SK-N-SH treated with all-trans-retinoic acid at 6 μM for 48 hours (cell line): ENCODE data around the gene RECQL5.

Experiments
- ATAC-seq: fragments of 200-7000 bp; cut with Tn5 transposase; 3 replicates; pipeline ENCODE4 v1.9.1; 2020; ENCODE audit warnings: mild to moderate bottlenecking, moderate library complexity
- ARNTL ChIP-seq: fragments of 450-650 bp; formaldehyde crosslinking; IDR thresholded peaks from 2 replicates; pipeline ENCODE4 v1.5.0; 2020; ENCODE audit warnings: low read depth, mild to moderate bottlenecking, moderate library complexity, borderline replicate concordance
- BACH2 ChIP-seq: fragments of 250-450 bp; sonication (Bioruptor Pico); IDR thresholded peaks from 2 replicates; pipeline ENCODE4 v1.9.0; 2021; ENCODE audit warnings: mild to moderate bottlenecking, borderline replicate concordance
- CREB5 ChIP-seq: fragments of 250-450 bp; sonication (Bioruptor Pico); IDR thresholded peaks from 2 replicates; pipeline ENCODE4 v1.5.1; 2020; ENCODE audit warnings: low read depth, mild to moderate bottlenecking, moderate library complexity
- CSRNP3 ChIP-seq: fragments of 250-450 bp; sonication (Bioruptor Pico); IDR thresholded peaks from 2 replicates; pipeline ENCODE4 v1.5.1; 2021; ENCODE audit warnings: mild to moderate bottlenecking, moderate library complexity
- GLIS3 ChIP-seq: fragments of 250-450 bp; sonication (Bioruptor Pico); IDR thresholded peaks from 2 replicates; pipeline ENCODE4 v1.5.0; 2020; ENCODE audit warnings: mild to moderate bottlenecking, moderate library complexity
- ISL1 ChIP-seq: fragments of 250-450 bp; sonication (Bioruptor Pico); IDR thresholded peaks from 2 replicates; pipeline ENCODE4 v2.1.2; 2022; ENCODE audit warnings: mild to moderate bottlenecking, moderate library complexity
- PATZ1 ChIP-seq: fragments of 250-450 bp; sonication (Bioruptor Pico); IDR thresholded peaks from 2 replicates; pipeline ENCODE4 v1.8.0; 2020; ENCODE audit warnings: mild to moderate bottlenecking, moderate library complexity, borderline replicate concordance
- PPARA ChIP-seq: fragments of 250-450 bp; sonication (Bioruptor Pico); IDR thresholded peaks from 2 replicates; pipeline ENCODE4 v1.5.0; 2020; ENCODE audit warnings: mild to moderate bottlenecking, borderline replicate concordance
- RARB ChIP-seq: fragments of 250-450 bp; sonication (Bioruptor Pico); IDR thresholded peaks from 2 replicates; pipeline ENCODE4 v1.8.0; 2021; ENCODE audit warnings: mild to moderate bottlenecking, moderate library complexity
- SNAI2 ChIP-seq: fragments of 250-450 bp; sonication (Bioruptor Pico); IDR thresholded peaks from 2 replicates; pipeline ENCODE4 v1.5.0; 2020; ENCODE audit warnings: mild to moderate bottlenecking, moderate library complexity
- TCF4 ChIP-seq: fragments of 250-450 bp; sonication (Bioruptor Pico); IDR thresholded peaks from 2 replicates; pipeline ENCODE4 v1.8.0; 2021; ENCODE audit warnings: mild to moderate bottlenecking, moderate library complexity, borderline replicate concordance
- TOX ChIP-seq: fragments of 250-450 bp; sonication (Bioruptor Pico); IDR thresholded peaks from 2 replicates; pipeline ENCODE4 v1.8.0; 2021; ENCODE audit warnings: mild to moderate bottlenecking, moderate library complexity, borderline replicate concordance
- TSHZ2 ChIP-seq: fragments of 250-450 bp; sonication (Bioruptor Pico); IDR thresholded peaks from 2 replicates; pipeline ENCODE4 v1.5.0; 2020; ENCODE audit warnings: mild to moderate bottlenecking, moderate library complexity
- ZC3H10 ChIP-seq: fragments of 250-450 bp; sonication (Bioruptor Pico); IDR thresholded peaks from 2 replicates; pipeline ENCODE4 v1.5.1; 2021; ENCODE audit warnings: mild to moderate bottlenecking, moderate library complexity
- ZFP3 ChIP-seq: fragments of 250-450 bp; sonication (Bioruptor Pico); IDR thresholded peaks from 2 replicates; pipeline ENCODE4 v1.5.0; 2020; ENCODE audit warnings: mild to moderate bottlenecking, moderate library complexity
- ZFP30 ChIP-seq: fragments of 450-650 bp; formaldehyde crosslinking; IDR thresholded peaks from 2 replicates; pipeline ENCODE4 v1.5.0; 2022; ENCODE audit warnings: mild to moderate bottlenecking, moderate library complexity
- ZNF565 ChIP-seq: fragments of 450-650 bp; formaldehyde crosslinking; conservative IDR thresholded peaks from 2 replicates; pipeline ENCODE4 v1.5.0; 2020; ENCODE audit warnings: low read depth, mild to moderate bottlenecking, moderate library complexity
- ZNF70 ChIP-seq: fragments of 450-650 bp; formaldehyde crosslinking; IDR thresholded peaks from 2 replicates; pipeline ENCODE4 v1.5.0; 2020; ENCODE audit warnings: mild to moderate bottlenecking, moderate library complexity
- ZNF8 ChIP-seq: fragments of 450-650 bp; formaldehyde crosslinking; IDR thresholded peaks from 2 replicates; pipeline ENCODE4 v1.5.0; 2020; ENCODE audit warnings: mild to moderate bottlenecking, moderate library complexity

Gene RECQL5

GRCh38 chr17:75591722-75592302 lies 75.1 kb downstream of the RECQL5 start:
- no peak for ATAC-seq

GRCh38 chr17:75590849-75591721 lies 75.9 kb downstream of the RECQL5 start:
- ATAC-seq = no peak
- no peak for TF ChIP-seq RARB (CRISPR knock-in tag)
- TF ChIP-seq ZFP3 (CRISPR knock-in tag) = no peak
- TF ChIP-seq GLIS3 (CRISPR knock-in tag) = no peak
- TF ChIP-seq CSRNP3 (CRISPR knock-in tag) = no peak
- TF ChIP-seq ZFP30 (CRISPR knock-in tag) = no peak
- TF ChIP-seq PPARA = no peak
- no peak for TF ChIP-seq ARNTL
- no peak for TF ChIP-seq ZNF8 (CRISPR knock-in tag)
- no peak for TF ChIP-seq PATZ1 (CRISPR knock-in tag)
- no peak for TF ChIP-seq ZNF70 (CRISPR knock-in tag)
- TF ChIP-seq TOX = no peak
- TF ChIP-seq TSHZ2 (CRISPR knock-in tag) = no peak
- TF ChIP-seq TCF4 = no peak

More at GRCh38 chr17:75591722-75592302, 75.1 kb downstream of the RECQL5 start:
- no peak for TF ChIP-seq RARB (CRISPR knock-in tag)
- no peak for TF ChIP-seq CREB5 (CRISPR knock-in tag)
- no peak for TF ChIP-seq TCF4
- TF ChIP-seq GLIS3 (CRISPR knock-in tag) = no peak
- no peak for TF ChIP-seq ISL1 (CRISPR knock-in tag)
- no peak for TF ChIP-seq ZFP3 (CRISPR knock-in tag)
- no peak for TF ChIP-seq BACH2 (CRISPR knock-in tag)
- no peak for TF ChIP-seq ZNF8 (CRISPR knock-in tag)
- no peak for TF ChIP-seq ZC3H10
- no peak for TF ChIP-seq SNAI2 (CRISPR knock-in tag)
- no peak for TF ChIP-seq TSHZ2 (CRISPR knock-in tag)
- TF ChIP-seq CSRNP3 (CRISPR knock-in tag) = no peak
- no peak for TF ChIP-seq ZNF565
